GM12801 (cell line): ENCODE measurements around the gene PGD.

Experiments used
- TF ChIP-seq, protein P1 (sequence below): IDR thresholded peaks from one replicate; pipeline ENCODE4 v1.5.1; 2011; ENCODE audit warnings: control low read depth; ENCODE audit not compliant: insufficient read length; ENCODE audit errors: extremely low read depth

The PGD gene

DNA sequence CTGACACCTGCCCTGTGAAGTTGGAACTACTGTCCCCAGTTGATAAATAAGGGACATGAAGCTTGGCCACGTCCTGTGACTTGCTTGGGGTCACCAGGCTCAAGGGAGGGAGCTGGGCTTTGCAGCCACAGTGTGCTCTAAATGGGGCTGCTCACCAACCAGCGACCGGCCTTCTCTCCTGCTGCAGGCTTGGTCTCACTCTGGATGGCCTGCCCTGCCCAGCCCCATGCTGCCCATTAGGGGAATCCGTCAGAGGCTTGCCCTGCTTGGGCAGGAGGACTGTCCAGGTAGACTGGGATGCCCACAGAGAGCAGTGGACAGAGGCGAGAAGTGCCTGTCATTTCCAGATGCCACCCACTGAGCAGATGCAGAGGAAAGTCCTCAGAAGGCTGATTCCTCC, 30.1 kb downstream of the PGD start:
- TF ChIP-seq, protein P1, sequence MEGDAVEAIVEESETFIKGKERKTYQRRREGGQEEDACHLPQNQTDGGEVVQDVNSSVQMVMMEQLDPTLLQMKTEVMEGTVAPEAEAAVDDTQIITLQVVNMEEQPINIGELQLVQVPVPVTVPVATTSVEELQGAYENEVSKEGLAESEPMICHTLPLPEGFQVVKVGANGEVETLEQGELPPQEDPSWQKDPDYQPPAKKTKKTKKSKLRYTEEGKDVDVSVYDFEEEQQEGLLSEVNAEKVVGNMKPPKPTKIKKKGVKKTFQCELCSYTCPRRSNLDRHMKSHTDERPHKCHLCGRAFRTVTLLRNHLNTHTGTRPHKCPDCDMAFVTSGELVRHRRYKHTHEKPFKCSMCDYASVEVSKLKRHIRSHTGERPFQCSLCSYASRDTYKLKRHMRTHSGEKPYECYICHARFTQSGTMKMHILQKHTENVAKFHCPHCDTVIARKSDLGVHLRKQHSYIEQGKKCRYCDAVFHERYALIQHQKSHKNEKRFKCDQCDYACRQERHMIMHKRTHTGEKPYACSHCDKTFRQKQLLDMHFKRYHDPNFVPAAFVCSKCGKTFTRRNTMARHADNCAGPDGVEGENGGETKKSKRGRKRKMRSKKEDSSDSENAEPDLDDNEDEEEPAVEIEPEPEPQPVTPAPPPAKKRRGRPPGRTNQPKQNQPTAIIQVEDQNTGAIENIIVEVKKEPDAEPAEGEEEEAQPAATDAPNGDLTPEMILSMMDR, result no peak

DNA sequence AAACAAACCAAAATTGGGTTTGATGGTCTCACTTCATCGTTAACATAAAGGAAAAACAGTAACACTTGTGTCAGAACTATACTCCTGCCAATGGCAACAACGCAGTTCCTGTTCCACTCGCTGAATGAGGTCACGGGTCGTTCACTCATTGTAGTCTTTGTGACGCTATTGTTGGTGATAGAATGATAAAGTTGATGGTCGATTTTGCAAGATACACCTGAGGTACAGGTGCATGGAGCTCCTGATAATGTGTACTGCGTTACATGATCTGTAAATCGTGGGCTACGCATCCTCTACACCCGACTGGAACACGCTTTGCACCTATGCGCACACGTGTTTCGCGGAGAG, 31.0 kb downstream of the PGD start:
- TF ChIP-seq, protein P1, result no peak

DNA sequence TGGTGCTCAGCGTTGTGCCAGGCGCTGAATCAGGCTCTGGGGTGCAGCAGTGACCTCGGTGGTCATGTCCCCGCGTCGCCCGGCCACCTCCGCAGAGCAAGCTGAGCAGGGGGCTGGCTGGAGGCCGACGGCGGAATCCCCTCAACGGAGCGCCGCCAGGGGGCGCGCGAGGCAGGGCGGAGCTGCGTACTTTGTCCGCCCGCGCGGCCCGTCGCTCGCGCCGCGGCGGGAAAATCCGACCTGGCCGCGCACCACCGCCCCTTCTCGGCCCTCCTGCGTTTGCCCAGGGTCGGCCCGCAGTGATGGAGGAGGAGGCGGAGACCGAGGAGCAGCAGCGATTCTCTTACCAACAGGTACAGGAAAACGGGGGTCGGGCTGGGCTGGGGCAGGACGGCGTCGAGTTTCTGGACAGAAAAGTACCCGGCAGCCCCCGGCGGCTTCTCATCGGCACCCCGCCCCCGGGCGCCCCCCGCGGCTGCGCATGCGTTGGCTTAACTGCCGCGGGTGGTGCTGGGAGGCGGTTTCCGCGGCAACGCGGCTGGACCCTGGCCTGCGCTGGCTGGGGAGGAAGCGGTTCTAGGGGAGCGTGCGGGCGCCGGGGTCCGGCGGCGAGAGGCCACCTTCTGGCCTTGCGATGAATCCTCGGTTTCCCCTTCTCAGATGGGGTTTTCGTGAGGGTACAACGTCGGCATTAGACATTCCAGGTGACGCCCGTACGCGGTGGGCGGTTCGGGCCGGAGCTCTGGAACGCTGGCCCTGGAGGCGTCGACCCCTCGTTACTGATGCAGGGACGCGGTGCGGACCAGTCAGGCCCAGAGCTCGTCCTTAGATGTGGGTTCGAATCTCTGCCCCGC, 31.6 kb downstream of the PGD start, which contains the start of gene CENPS:
TSS of gene CENPS (plus strand) at position 218 of the 854 bp plus-strand sequence. CDS start at position 303, 85 bp downstream.
- TF ChIP-seq, protein P1, result no peak

DNA sequence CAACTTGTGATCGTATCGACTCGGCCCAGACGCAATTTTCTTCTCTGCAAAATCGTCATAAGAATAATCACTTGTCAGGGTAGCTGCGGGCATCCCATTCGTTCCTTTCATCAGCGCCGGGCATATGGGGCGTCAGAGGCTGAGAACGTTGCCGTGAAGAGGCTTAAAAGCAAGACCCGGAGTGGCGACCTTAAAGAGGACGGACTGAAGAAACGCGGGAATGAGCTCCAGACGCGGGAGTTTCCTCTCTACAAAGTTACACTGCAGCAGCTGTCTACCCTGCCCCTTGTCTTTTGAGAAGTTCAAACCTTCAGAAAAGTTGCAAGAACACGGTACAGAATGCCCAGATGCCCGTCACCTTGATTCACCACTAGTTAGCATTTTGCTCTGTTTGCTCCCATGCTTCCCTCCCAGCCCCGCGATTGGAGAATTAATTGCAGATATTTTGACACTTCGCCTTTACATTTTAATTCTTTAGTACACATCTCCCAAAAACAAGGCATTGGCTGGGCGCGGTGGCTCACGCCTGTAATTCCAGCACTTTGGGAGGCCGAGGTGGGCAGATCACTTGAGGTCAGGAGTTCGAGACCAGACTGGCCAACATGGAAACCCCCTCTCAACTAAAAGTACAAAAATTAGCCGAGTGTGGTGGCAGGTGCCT, 32.3 kb downstream of the PGD start:
- TF ChIP-seq, protein P1, result no peak

DNA sequence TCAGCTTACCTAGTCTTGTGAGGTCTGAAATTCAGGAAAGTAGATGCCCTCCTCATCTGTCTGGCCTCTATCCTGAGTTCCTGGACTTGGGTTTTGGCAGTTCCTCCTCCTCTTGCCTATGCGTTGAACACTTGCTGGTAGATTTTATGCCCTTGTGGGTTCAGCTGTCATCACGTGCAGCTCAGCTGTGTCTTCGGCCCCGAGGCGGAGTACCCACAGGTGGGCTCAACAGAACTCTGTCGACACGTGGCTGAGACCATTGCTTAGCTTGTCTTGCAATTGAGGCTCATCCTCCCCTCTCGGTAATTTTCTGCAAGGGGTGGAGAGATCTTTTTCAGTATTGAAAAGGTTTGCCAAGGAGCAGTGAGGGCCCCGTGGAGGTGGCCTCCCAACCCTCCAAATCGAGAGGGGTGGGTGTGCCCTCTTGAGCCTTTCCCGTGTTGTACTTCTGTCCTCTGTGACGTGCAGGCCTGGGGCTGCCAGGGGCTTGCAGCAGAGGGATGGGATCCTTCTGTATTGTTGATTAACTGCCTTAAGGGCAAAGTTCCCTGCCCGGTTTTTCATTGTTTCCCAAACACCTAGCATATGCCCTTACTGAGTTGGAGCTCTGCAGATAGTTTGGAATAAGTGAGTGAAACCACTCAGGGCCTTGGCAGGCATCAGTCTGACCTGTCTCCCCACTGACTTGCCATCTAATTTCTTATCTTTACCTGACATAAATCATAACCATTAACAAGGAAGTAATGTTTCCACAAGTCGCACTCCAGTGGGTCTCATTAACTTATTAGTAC, 34.2 kb downstream of the PGD start:
- TF ChIP-seq, protein P1, result no peak

GRCh38 chr1:10433790-10434189, 34.9 kb downstream of the PGD start:
- TF ChIP-seq, protein P1, result no peak

- TF ChIP-seq, protein P1, result no peak
These were observed 35.7 kb downstream of the PGD start for GRCh38 chr1:10434590-10434989.
